T-helper 9 cell (primary cell): Measurements from ENCODE around the gene AP1S1.
"Not testable (repeated sequence)": the region's sequence is repeated elsewhere in the genome, so short reads cannot be mapped to it uniquely, and the experiment has no call there.

ENCODE experiments used
- DNase-seq: peaks from one replicate; pipeline ENCODE4 v3.0.0-alpha.2; 2020

AP1S1 gene

GRCh38 chr7:101171442-101171837 lies 17.2 kb downstream of the AP1S1 start:
- DNase-seq, result no peak

- no peak for DNase-seq
Observed at GRCh38 chr7:101172005-101172853, 18.0 kb downstream of the AP1S1 start.

- DNase-seq, result no peak
Observed at GRCh38 chr7:101172854-101173751, 18.8 kb downstream of the AP1S1 start.

GRCh38 chr7:101173752-101174244 lies 19.5 kb downstream of the AP1S1 start:
- peak; percentile 48 for DNase-seq

- DNase-seq, result no peak
Observed at GRCh38 chr7:101174322-101174854, 20.1 kb downstream of the AP1S1 start.

- DNase-seq, result no peak
Observed at GRCh38 chr7:101175664-101176063, 21.4 kb downstream of the AP1S1 start.

GRCh38 chr7:101177644-101178043 lies 23.4 kb downstream of the AP1S1 start:
- no peak for DNase-seq

GRCh38 chr7:101179117-101179516 lies 24.8 kb downstream of the AP1S1 start:
- DNase-seq, result no peak

- no peak for DNase-seq
Observed at GRCh38 chr7:101179713-101180112, 25.4 kb downstream of the AP1S1 start.

GRCh38 chr7:101180130-101180755 lies 26.0 kb downstream of the AP1S1 start, which contains the start of gene NAT16:
Gene NAT16, minus strand, starts transcription at chr7:101180293. Its CDS starts 5,486 bp downstream, at chr7:101174807.
- no peak for DNase-seq

GRCh38 chr7:101185258-101185839 lies 31.1 kb downstream of the AP1S1 start:
- no peak for DNase-seq

GRCh38 chr7:101186194-101186593 lies 31.9 kb downstream of the AP1S1 start:
- DNase-seq, result no peak

- no peak for DNase-seq
Observed at GRCh38 chr7:101186844-101187428, 32.7 kb downstream of the AP1S1 start.

GRCh38 chr7:101189109-101189508 lies 34.8 kb downstream of the AP1S1 start:
- no peak for DNase-seq

- no peak for DNase-seq
Observed at GRCh38 chr7:101195884-101196283, 41.6 kb downstream of the AP1S1 start.

GRCh38 chr7:101197991-101198390 lies 43.7 kb downstream of the AP1S1 start:
- DNase-seq, result no peak

- no peak for DNase-seq
Observed at GRCh38 chr7:101198476-101198875, 44.2 kb downstream of the AP1S1 start.

GRCh38 chr7:101199522-101199921 lies 45.2 kb downstream of the AP1S1 start:
- DNase-seq, result not testable (repeated sequence)

GRCh38 chr7:101200504-101200861 lies 46.2 kb downstream of the AP1S1 start:
- DNase-seq, result no peak

- DNase-seq, result no peak
Observed at GRCh38 chr7:101200862-101201599, 46.8 kb downstream of the AP1S1 start, which contains the start of gene MOGAT3. Gene MOGAT3, minus strand, starts transcription at chr7:101201036. Its CDS starts 182 bp downstream, at chr7:101200854.
